Measurements from ENCODE around the gene CERS6.

The CERS6 gene

DNA sequence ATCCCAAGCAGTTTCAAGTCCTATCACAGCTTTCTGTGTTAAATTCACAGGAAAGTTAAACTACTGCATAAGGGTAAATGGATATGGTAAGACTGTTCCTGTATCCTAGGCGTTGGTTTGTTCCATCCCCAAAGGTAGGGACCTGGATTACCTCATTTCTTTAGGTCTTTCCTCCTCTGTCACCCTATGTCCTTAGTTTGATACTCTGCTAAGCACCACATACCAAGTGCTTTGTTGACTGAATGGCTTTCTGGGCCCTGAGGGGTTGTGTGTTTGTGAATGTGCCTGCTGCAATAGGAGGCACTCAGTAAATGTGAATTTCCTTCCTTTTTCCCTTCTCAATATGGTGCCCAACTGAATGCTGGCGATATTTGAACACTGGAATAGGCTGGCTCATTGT is 354.2 kb downstream of the CERS6 start:
- H3K27ac ChIP-seq (ENCODE audit: low read depth, low read length): no peak overlapping the region
- no peaks in the 10 kb centered on the region for H3K4me1 ChIP-seq (ENCODE audit: insufficient read depth, low read length)
- no peaks in the 10 kb centered on the region for H3K9me3 ChIP-seq (ENCODE audit: low read length)

DNA sequence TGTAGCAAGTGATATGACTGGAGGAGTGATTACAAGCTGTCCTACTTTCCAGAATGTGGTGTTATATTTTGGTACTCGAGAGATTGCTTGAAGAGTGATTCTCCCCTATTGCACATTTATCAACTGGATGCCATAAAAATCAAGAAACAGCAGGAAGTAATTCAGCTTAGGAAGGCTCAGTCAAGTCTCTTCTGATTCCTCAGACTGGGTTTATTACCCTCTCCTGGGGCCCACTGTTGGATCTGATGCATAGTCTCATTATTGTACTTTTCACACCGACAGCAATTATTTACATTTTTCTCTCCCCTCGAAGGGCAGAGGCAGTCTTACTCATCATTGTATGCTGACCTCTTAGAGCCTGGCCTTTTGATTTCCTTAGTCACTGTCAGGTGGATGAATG is 355.6 kb downstream of the CERS6 start:
- H3K4me3 ChIP-seq (ENCODE audit: low read depth in 1 of 2, low read length in 2 of 2): no peak overlapping the region
- H3K27ac ChIP-seq (ENCODE audit: low read depth, low read length): no peak overlapping the region

More for the DNA sequence above, 354.2 kb downstream of the CERS6 start:
- no peak overlapping the region for H3K9ac ChIP-seq (ENCODE audit: low read length)
- no peak overlapping the region for H3K4me3 ChIP-seq (ENCODE audit: low read depth in 1 of 2, low read length in 2 of 2)
- no peaks in the 10 kb centered on the region for H3K36me3 ChIP-seq (ENCODE audit: insufficient read depth, low read length)
- no peaks in the 10 kb centered on the region for H3K27me3 ChIP-seq (ENCODE audit: control insufficient read depth in 1 of 2, insufficient read depth in 2 of 2, low read length in 2 of 2)

DNA sequence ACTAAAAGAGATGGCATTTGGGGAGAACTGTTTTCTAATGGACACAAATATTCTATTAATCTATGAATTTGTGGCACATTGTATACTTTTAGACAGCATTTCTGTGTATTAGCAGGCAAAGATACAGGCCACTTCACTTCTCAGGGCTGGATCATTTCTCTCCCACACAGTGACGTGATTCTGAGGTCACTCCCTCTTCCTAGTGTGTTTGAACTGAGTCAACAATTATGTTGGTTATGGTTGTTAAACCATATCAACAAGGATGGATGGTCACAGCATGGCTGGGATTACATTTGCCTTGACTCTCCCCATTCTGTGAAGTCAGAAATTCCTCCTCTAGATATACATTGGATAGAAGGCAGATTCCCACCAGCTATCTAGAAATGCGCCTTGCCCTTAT is 358.0 kb downstream of the CERS6 start:
- no peaks in the 10 kb centered on the region for H3K4me1 ChIP-seq (ENCODE audit: insufficient read depth, low read length)
- H3K4me3 ChIP-seq (ENCODE audit: low read depth in 1 of 2, low read length in 2 of 2): no peak overlapping the region
- H3K36me3 ChIP-seq (ENCODE audit: insufficient read depth, low read length): no peaks in the 10 kb centered on the region
- H3K9me3 ChIP-seq (ENCODE audit: low read length): no peaks in the 10 kb centered on the region
- H3K27ac ChIP-seq (ENCODE audit: low read depth, low read length): no peak overlapping the region
- no peaks in the 10 kb centered on the region for H3K27me3 ChIP-seq (ENCODE audit: control insufficient read depth in 1 of 2, insufficient read depth in 2 of 2, low read length in 2 of 2)
- H3K9ac ChIP-seq (ENCODE audit: low read length): no peak overlapping the region

More for the DNA sequence above, 355.6 kb downstream of the CERS6 start:
- Histone ChIP-seq H3K27me3 (ENCODE audit: control insufficient read depth in 1 of 2, insufficient read depth in 2 of 2, low read length in 2 of 2) (no peaks in the 10 kb centered on the region), H3K9ac (ENCODE audit: low read length) (no peak overlapping the region), H3K36me3 (ENCODE audit: insufficient read depth, low read length) (no peaks in the 10 kb centered on the region), H3K4me1 (ENCODE audit: insufficient read depth, low read length) (no peaks in the 10 kb centered on the region), H3K9me3 (ENCODE audit: low read length) (no peaks in the 10 kb centered on the region)

DNA sequence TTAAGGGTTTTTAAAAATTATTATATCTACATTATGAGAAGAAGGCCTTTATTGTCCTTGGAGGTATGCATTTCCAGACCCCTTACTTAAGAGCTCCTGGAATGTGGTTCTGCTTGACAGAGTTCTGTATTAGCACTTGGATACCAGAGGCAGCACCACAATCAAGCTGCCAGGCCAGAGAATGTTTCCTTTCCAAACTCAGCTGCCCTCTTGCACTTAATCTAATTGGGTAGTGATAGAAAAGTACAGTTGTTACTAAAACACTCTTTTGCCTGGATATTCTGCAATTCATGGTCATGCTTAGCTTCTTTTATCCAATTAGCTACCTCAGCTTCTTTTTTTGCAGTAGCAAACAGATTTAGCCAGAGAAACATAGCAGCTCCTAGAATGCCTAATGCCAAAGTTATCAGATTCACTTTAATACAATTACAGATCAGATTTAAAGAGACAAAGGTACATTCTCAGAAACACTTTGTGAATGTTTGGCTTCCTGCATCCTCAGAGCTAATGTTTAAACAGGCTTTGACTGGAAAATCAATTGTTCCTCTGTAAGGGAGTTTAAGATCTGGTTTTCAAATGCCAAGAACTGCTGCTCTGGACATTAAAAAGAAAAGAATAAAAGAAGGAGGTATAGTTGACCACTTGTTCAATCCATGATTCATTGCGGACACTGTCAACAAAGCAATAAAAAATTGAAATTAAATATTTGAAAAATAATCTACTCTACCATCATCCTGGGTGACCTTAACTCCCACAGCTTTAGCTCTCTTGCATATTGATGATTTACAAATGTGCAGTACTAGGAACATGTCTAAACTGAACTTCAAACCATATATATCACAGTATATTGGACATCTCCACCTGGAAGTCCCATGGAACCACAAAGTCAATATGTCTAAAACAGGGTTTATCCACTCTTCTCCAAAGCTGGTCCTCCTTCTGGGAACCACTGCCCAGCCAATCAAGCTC is 359.2 kb downstream of the CERS6 start:
- Histone ChIP-seq H3K4me3 (ENCODE audit: low read depth in 1 of 2, low read length in 2 of 2) (no peak overlapping the region), H3K9ac (ENCODE audit: low read length) (no peak overlapping the region), H3K27me3 (ENCODE audit: control insufficient read depth in 1 of 2, insufficient read depth in 2 of 2, low read length in 2 of 2) (no peaks in the 10 kb centered on the region), H3K36me3 (ENCODE audit: insufficient read depth, low read length) (no peaks in the 10 kb centered on the region), H3K4me1 (ENCODE audit: insufficient read depth, low read length) (no peaks in the 10 kb centered on the region), H3K27ac (ENCODE audit: low read depth, low read length) (no peak overlapping the region), H3K9me3 (ENCODE audit: low read length) (no peaks in the 10 kb centered on the region)

DNA sequence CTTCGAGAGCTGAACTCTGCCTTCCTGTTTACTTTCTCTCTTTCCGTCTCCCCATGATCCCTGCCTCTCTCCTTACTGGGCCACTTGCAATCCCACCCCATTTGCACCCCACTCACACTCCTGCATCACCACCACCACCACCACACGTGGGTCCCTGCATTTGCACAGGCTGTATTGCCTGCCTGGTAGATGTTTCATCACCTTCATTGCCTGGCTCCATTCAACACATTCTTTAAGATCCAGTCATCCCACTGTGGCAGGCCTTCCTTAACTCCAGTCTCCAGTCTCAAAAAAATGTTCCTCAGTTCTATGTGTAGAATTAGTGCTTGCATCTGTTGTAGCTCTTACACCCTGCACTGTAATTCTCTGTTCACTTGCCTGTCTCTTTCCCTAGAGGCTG is 360.3 kb downstream of the CERS6 start:
- no peaks in the 10 kb centered on the region for H3K9me3 ChIP-seq (ENCODE audit: low read length)
- no peak overlapping the region for H3K27ac ChIP-seq (ENCODE audit: low read depth, low read length)
- H3K36me3 ChIP-seq (ENCODE audit: insufficient read depth, low read length): no peaks in the 10 kb centered on the region
- H3K9ac ChIP-seq (ENCODE audit: low read length): no peak overlapping the region
- no peaks in the 10 kb centered on the region for H3K27me3 ChIP-seq (ENCODE audit: control insufficient read depth in 1 of 2, insufficient read depth in 2 of 2, low read length in 2 of 2)
- H3K4me1 ChIP-seq (ENCODE audit: insufficient read depth, low read length): no peaks in the 10 kb centered on the region
- H3K4me3 ChIP-seq (ENCODE audit: low read depth in 1 of 2, low read length in 2 of 2): no peak overlapping the region

DNA sequence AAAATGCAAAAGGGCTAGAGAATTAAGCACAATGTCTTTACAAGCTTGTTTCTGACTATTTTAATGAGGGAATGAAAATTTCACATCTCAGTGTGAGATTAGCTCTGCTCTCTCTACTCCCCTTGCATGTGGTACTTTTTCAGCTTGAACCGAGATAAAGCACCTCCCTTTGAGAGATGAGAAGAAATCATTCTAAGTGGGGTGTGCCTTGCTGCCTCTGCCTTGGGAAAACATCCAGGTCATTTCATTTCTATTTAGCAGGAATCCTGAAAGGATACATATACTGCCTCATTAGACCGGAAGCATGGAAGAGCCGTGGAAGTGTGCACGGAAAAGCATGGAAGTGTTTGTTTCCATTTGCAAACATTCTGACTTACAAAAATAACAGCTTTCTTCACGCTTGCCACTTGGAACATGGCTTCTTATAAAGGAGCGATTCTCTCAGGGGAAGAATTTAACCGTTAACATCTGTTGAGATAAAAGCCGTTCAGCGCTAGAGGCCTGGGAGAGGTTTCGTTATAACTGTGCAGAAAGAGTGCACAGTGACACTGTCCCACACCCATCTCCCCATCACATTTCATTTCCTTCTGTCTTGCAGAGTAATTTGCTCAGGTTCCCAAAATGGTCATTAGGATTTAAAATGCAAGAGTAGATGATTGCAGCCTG is 363.1 kb downstream of the CERS6 start:
- Histone ChIP-seq H3K4me1 (ENCODE audit: insufficient read depth, low read length) (no peaks in the 10 kb centered on the region), H3K36me3 (ENCODE audit: insufficient read depth, low read length) (no peaks in the 10 kb centered on the region), H3K27me3 (ENCODE audit: control insufficient read depth in 1 of 2, insufficient read depth in 2 of 2, low read length in 2 of 2) (no peaks in the 10 kb centered on the region), H3K27ac (ENCODE audit: low read depth, low read length) (no peak overlapping the region), H3K9me3 (ENCODE audit: low read length) (no peaks in the 10 kb centered on the region), H3K4me3 (ENCODE audit: low read depth in 1 of 2, low read length in 2 of 2) (no peak overlapping the region), H3K9ac (ENCODE audit: low read length) (no peak overlapping the region)

DNA sequence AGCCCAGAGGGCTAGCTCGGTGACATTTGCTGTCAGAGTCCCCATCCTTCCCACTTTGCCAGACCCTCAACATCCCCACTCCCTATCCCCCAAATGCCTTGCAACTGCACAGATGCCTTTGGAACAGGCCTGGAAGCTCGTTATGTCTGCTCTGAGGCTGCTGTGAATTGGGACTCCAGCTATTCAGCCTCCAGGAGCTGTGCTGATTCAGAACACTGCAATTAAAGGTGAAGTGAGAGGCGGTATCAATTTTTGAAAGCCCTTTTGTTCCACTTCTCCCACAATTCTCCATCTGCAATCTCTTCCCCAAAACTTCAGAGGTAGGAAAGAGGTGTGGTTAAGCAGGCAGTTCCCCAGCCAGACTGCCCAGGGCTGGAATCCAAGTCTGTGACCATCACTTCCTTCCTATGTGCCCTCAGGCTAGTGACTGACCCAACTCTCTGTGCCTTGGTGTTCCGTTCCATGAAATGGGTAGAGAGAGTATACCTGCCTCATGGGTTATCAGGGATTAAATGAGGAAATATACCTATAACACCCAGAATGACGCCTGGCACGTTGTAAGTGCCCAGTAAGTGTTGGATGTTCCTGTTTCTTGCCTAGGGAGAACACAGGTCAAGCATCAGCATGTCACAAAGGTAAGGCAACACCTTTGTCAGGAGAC is 363.9 kb downstream of the CERS6 start:
- Histone ChIP-seq H3K9ac (ENCODE audit: low read length) (no peak overlapping the region), H3K4me1 (ENCODE audit: insufficient read depth, low read length) (no peaks in the 10 kb centered on the region), H3K4me3 (ENCODE audit: low read depth in 1 of 2, low read length in 2 of 2) (no peak overlapping the region), H3K27me3 (ENCODE audit: control insufficient read depth in 1 of 2, insufficient read depth in 2 of 2, low read length in 2 of 2) (no peaks in the 10 kb centered on the region), H3K36me3 (ENCODE audit: insufficient read depth, low read length) (no peaks in the 10 kb centered on the region), H3K27ac (ENCODE audit: low read depth, low read length) (no peak overlapping the region), H3K9me3 (ENCODE audit: low read length) (no peaks in the 10 kb centered on the region)

DNA sequence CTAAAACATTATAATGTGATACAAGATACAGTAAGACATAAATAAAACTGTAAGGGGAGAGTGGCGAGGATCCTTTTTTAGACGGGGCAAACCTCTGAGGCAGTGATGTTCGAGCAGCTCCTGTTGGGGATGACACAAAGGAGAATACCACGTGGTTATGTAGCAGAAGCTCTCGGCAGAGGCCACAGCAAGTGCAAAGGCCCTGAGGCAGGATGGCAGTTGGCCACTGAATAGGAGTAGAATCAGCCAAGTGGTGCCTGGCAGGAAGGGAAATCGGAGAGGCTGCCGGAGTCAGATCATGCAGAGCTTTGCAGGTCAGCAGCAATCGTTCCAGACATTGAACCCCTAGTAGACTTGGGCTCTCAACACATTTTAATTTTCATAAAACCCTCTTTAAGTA is 365.5 kb downstream of the CERS6 start:
- H3K36me3 ChIP-seq (ENCODE audit: insufficient read depth, low read length): no peaks in the 10 kb centered on the region
- no peak overlapping the region for H3K9ac ChIP-seq (ENCODE audit: low read length)
- no peaks in the 10 kb centered on the region for H3K27me3 ChIP-seq (ENCODE audit: control insufficient read depth in 1 of 2, insufficient read depth in 2 of 2, low read length in 2 of 2)
- no peak overlapping the region for H3K4me3 ChIP-seq (ENCODE audit: low read depth in 1 of 2, low read length in 2 of 2)
- H3K27ac ChIP-seq (ENCODE audit: low read depth, low read length): no peak overlapping the region
- H3K4me1 ChIP-seq (ENCODE audit: insufficient read depth, low read length): no peaks in the 10 kb centered on the region
- H3K9me3 ChIP-seq (ENCODE audit: low read length): no peaks in the 10 kb centered on the region

DNA sequence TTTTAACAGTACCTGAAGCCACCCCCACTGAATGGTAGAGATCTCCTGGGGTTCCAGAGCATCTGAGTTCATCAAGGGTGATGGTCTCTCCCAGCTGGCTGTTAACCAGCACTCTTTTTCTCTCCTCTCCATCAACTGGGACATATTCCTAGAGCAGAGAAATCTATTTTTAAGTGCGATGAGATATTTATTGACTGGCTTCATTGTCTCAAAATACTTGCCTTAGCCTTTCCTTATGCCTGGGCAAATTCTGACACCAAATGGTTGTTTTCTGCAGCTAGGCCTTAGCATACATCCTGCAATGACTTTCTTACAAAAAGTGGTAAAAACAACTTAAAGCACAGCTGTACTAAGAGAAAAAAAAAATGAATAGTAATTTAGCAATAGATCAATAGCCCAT is 365.9 kb downstream of the CERS6 start:
- Histone ChIP-seq H3K4me1 (ENCODE audit: insufficient read depth, low read length) (no peaks in the 10 kb centered on the region), H3K9ac (ENCODE audit: low read length) (no peak overlapping the region), H3K4me3 (ENCODE audit: low read depth in 1 of 2, low read length in 2 of 2) (no peak overlapping the region), H3K36me3 (ENCODE audit: insufficient read depth, low read length) (no peaks in the 10 kb centered on the region), H3K27me3 (ENCODE audit: control insufficient read depth in 1 of 2, insufficient read depth in 2 of 2, low read length in 2 of 2) (no peaks in the 10 kb centered on the region), H3K27ac (ENCODE audit: low read depth, low read length) (no peak overlapping the region), H3K9me3 (ENCODE audit: low read length) (no peaks in the 10 kb centered on the region)

Data from muscle layer of colon (tissue), 2 donors.